HepG2 (cell line): ENCODE results near the gene TDRD1. TPM values are rescaled to one million over a fixed set of nuclear protein-coding genes. Genes with fewer than 3 reads are reported as not detected.

Experiments used
- E2F1 ChIP-seq: sonication (generic); formaldehyde crosslinking; IDR thresholded peaks from 2 replicates; pipeline ENCODE4 v1.5.0; 2020; ENCODE audit warnings: missing genetic modification reagents
- ELK4 ChIP-seq: sonication (generic); formaldehyde crosslinking; IDR thresholded peaks from 2 replicates; pipeline ENCODE4 v1.9.0; 2021; ENCODE audit warnings: missing genetic modification reagents, borderline replicate concordance
- GFI1 ChIP-seq: sonication (generic); formaldehyde crosslinking; IDR thresholded peaks from 2 replicates; pipeline ENCODE4 v1.5.0; 2020; ENCODE audit warnings: missing genetic modification reagents, mild to moderate bottlenecking, borderline replicate concordance
- HNRNPLL ChIP-seq: fragments of 200-400 bp; formaldehyde crosslinking; IDR thresholded peaks from 2 replicates; pipeline ENCODE4 v1.6.1; 2017; ENCODE audit warnings: mild to moderate bottlenecking, low read depth, low read length; ENCODE audit not compliant: poor library complexity, severe bottlenecking
- IKZF4 ChIP-seq: sonication (generic); formaldehyde crosslinking; IDR thresholded peaks from 2 replicates; pipeline ENCODE4 v1.5.1; 2020; ENCODE audit warnings: borderline replicate concordance, mild to moderate bottlenecking, low read depth, missing genetic modification reagents; ENCODE audit errors: not compliant biosample characterization
- MEIS2 ChIP-seq: sonication (generic); formaldehyde crosslinking; IDR thresholded peaks from 2 replicates; pipeline ENCODE4 v1.9.0; 2021; ENCODE audit warnings: mild to moderate bottlenecking, missing genetic modification reagents
- PITX1 ChIP-seq: sonication (generic); formaldehyde crosslinking; IDR thresholded peaks from 2 replicates; pipeline ENCODE4 v1.5.1; 2020; ENCODE audit warnings: mild to moderate bottlenecking, missing genetic modification reagents
- POGZ ChIP-seq: sonication (generic); formaldehyde crosslinking; IDR thresholded peaks from 2 replicates; pipeline ENCODE4 v1.4.0; 2020; ENCODE audit warnings: mild to moderate bottlenecking, missing genetic modification reagents
- REST ChIP-seq, 2 experiments: IDR thresholded peaks; 2 replicates each; pipeline ENCODE4 v1.6.1; 2011 to 2012; ENCODE audit warnings: low read length in 2 of 2, borderline replicate concordance in 1 of 2, low read depth in 1 of 2, mild to moderate bottlenecking in 1 of 2, moderate library complexity in 1 of 2
- SIX4 ChIP-seq: sonication (generic); formaldehyde crosslinking; IDR thresholded peaks from 2 replicates; pipeline ENCODE4 v1.4.0; 2020; ENCODE audit warnings: missing genetic modification reagents
- ZNF552 ChIP-seq: sonication (generic); formaldehyde crosslinking; IDR thresholded peaks from 2 replicates; pipeline ENCODE4 v1.9.0; 2022; ENCODE audit warnings: missing genetic modification reagents, mild to moderate bottlenecking, borderline replicate concordance
- ZNF562 ChIP-seq: sonication (generic); formaldehyde crosslinking; IDR thresholded peaks from 2 replicates; pipeline ENCODE4 v1.8.0; 2022; ENCODE audit warnings: missing genetic modification reagents, borderline replicate concordance
- ZZZ3 ChIP-seq: sonication (generic); formaldehyde crosslinking; IDR thresholded peaks from 2 replicates; pipeline ENCODE4 v1.4.0; 2020; ENCODE audit warnings: missing genetic modification reagents, mild to moderate bottlenecking, borderline replicate concordance
- polyA plus RNA-seq, 8 experiments: library from polyadenylated mRNA; depleted of rRNA in 3 of 8; stranded (reverse) in 7 of 8; unstranded in 1 of 8; fragments of >200 nt; fragmentation: Illumina TruSeq in 4 of 8; extraction: Trizol in 4 of 8; gene quantifications; 2 replicates each; pipeline versions ENCODE4 v1.2.1 to v1.2.3, GENCODE V29; 2011 to 2016; ENCODE audit warnings: low read depth in 4 of 8, missing spikeins in 1 of 8, mixed read lengths in 1 of 8; ENCODE audit not compliant: insufficient read depth in 1 of 8
- total RNA-seq, 5 experiments: library from RNA; depleted of rRNA; stranded (reverse); fragments of >200 nt; fragmentation: Illumina TruSeq; extraction: Trizol; gene quantifications; 2 replicates each; pipeline ENCODE4 v1.2.3, GENCODE V29; 2016; ENCODE audit warnings: low read depth in 1 of 5

TDRD1 gene
- total and polyA plus RNA-seq, 2 of the 13 experiments (the other 11 are each of a cell fraction or from before 2014, with no cell fraction given): not detected

- TF ChIP-seq ELK4 (no peak), PITX1 (CRISPR knock-in tag) (no peak), MEIS2 (CRISPR knock-in tag) (no peak), ZNF552 (CRISPR knock-in tag) (no peak), GFI1 (no peak), ZZZ3 (CRISPR knock-in tag) (no peak), E2F1 (CRISPR knock-in tag) (no peak), REST (IDR thresholded peaks at IDR 0.05; ENCODE audit: borderline replicate concordance in 1 of 2, low read depth in 1 of 2, low read length in 2 of 2) (no peak), IKZF4 (no peak), SIX4 (no peak), ZNF562 (no peak), POGZ (no peak), HNRNPLL (no peak)
Measured at GRCh38 chr10:114278884-114279191, 99.7 kb downstream of the TDRD1 start (continued).
